ENCODE results near the gene SORT1.

- TF ChIP-seq, protein P1, sequence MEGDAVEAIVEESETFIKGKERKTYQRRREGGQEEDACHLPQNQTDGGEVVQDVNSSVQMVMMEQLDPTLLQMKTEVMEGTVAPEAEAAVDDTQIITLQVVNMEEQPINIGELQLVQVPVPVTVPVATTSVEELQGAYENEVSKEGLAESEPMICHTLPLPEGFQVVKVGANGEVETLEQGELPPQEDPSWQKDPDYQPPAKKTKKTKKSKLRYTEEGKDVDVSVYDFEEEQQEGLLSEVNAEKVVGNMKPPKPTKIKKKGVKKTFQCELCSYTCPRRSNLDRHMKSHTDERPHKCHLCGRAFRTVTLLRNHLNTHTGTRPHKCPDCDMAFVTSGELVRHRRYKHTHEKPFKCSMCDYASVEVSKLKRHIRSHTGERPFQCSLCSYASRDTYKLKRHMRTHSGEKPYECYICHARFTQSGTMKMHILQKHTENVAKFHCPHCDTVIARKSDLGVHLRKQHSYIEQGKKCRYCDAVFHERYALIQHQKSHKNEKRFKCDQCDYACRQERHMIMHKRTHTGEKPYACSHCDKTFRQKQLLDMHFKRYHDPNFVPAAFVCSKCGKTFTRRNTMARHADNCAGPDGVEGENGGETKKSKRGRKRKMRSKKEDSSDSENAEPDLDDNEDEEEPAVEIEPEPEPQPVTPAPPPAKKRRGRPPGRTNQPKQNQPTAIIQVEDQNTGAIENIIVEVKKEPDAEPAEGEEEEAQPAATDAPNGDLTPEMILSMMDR (conservative IDR thresholded peaks at IDR 0.05; ENCODE audit: low read depth, low read length), result no peak
- TF ChIP-seq EZH2 (IDR thresholded peaks at IDR 0.05; ENCODE audit: low read length, unreplicated experiment), result no peak
These were observed 133.4 kb downstream of the SORT1 start for GRCh38 chr1:109264379-109264755.
